GM04503 (cell line): ENCODE data around the gene FGD3.
A peak's percentile ranks its signal among the peaks of the same experiment; 100 is the strongest.

Source experiments
- DNase-seq: peaks from one replicate; pipeline ENCODE4 v3.0.0-alpha.2; 2012; ENCODE audit warnings: low read depth

FGD3 gene

DNA sequence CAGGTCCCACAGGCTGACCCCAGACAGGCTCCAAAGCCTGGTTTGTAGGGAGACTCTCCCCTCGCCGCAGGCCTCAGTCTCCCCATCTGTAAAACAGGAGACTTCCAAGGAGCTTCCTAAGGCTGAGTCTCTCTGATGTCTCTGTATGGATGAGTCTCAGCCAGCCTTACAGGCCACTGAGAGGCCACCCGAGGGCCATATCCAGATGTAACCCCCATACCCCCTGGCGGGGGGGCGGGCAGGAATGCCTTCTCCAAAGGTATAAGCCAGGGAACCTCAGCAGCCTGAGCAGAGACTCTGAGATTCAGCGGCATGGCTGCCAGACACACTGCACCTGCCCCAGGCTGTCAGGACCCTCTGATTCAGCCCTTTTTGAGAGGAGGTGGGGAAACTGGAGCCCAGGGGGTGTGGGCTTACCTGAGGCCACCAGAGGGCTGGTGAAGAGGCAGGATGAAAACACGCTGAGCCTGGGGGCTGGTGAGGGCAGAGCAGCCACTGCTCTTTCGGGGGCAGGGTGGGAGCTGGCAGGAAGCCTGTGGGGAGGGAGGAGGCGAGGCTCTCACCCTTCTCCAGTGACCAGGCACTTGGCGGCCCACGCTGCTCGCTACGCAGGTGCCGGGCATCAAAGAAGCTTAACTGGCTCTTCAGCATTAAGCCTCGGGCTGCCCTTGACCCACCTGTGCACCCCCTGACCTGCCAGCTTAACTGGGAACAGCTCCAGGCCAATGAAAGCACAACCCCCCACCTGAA is 105.6 kb downstream of the FGD3 start:
- no peak for DNase-seq

DNA sequence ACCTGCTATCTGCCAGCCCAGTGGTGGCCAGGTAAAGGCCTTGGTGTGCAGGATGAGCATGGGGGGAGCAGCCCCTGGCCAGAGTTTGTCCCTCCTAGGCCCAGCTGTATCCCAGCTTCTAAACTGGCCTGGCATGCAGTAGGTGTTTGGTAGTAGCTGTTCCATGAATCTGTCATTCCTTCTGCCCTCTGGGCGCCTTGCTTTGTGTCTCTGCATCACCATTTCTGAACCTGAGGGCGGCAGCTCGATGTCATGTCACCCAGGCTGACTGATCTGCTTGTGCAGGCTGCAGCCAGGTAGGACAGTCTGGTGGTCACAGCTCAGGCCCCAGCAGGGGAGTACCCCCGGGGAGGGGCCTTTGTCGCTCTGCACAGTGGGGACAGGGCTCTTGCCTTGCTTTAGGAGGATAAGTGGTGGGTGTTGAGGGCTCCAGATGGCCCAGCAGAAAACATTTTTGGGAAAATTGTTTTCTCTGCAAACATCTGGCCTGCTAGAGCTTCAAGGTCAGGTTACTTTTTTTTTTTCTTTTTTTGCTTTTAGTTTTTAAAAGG is 106.5 kb downstream of the FGD3 start:
- DNase-seq = no peak

DNA sequence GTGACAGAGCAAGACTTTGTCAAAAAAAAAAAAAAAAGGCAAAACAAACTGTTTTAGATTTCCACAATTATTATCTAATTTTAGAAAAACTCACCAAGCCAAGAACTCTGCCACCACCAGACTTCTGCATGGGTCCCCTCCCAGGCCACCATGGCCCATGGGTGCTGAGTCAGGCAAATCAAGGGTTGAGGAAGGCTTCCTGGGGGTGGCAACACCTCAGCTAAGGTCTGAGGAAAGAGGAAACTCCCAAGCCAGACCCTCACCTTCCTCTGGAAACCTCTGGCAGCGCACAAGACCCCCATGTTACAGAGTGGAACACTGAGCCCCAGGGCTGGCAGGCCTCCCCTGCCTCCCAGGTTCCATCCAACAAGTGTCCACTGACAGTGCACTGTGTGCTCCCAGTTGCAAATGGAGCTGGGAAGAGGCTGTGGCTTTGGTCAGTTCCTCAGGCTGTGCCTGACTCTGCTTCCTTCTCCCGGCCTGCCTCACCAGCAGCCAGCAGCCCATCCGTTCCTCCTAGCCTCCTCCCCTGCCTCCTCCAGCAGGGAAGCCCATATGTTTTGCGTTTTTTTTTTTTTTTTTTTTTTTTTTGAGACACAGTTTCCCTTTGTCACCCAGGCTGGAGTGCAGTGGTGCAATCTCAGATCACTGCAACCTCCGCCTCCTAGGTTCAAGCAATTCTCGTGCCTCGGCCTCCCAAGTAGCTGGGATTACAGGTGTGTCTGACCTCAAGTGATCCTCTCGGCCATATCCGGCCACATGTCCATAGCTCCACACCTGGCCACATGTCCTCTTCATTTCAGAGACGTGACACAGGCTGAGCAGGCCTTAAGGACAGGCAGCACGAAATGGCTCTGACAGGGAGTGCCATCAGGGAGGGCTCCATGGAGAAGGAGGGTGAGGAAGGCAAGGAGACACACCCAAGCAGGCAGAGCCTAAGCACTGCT is 107.7 kb downstream of the FGD3 start:
- no peak for DNase-seq

DNA sequence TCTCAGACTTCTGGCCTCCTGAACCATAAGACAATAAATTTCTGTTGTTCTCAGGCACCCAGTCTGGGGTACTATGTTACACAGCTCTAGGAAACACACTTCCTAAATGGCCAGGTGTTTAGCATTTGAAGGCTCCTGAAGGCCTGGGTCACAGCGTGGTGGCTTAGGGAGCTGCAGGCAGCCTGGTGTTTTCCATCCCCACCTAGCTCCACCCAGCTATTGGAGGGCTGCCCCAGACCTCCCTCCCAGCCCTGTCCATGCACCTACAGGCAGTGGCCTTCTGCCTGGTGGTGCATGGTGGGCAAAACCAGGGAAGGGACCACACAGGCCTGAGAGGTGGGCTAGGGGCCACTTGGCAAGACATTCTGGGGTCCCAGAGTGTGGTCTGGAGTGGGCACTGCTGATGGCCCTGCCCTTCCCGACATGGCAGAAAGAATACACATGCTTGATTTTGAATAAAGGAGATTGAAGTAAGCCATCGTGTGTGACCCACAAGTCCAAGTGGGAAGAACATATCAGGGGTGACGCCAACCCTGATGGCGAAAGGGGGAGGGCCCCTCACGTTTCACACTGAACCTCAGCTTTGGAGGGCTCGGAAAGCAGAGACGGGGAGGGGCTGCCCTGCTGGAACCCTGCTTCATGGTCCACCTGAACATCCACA is 109.8 kb downstream of the FGD3 start:
- no peak for DNase-seq

DNA sequence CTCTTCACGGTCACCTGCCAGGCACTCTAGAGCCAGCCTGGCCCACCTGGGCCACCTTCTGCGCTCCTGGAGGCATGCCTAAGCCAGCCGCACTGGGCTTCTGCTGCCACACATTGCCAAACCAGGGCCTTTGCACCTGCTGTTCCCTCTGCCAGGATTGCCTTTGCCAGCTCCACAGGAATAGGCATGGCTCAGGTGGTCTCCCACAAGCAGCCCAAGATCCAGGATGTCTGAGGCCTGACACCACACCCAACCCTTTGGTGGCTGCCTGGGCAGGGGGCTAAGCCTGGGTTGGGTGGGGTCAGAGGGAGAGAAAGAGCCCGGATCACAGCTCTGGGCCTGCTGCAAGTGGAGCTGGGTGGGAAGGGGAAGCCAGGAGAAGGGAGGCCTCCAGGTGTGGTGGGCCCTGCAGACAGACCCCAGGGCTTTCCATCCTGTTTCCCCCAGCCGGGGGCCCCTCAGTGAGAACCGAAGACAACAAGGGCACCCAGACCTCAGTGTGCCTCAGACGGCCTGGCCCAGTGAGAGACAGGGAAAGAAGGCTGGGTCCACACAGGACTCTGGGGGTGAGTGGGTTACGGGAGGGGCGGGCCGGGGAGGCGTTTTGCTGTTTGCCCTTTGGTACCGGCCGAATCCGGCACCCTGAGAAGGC is 110.5 kb downstream of the FGD3 start:
- no peak for DNase-seq

DNA sequence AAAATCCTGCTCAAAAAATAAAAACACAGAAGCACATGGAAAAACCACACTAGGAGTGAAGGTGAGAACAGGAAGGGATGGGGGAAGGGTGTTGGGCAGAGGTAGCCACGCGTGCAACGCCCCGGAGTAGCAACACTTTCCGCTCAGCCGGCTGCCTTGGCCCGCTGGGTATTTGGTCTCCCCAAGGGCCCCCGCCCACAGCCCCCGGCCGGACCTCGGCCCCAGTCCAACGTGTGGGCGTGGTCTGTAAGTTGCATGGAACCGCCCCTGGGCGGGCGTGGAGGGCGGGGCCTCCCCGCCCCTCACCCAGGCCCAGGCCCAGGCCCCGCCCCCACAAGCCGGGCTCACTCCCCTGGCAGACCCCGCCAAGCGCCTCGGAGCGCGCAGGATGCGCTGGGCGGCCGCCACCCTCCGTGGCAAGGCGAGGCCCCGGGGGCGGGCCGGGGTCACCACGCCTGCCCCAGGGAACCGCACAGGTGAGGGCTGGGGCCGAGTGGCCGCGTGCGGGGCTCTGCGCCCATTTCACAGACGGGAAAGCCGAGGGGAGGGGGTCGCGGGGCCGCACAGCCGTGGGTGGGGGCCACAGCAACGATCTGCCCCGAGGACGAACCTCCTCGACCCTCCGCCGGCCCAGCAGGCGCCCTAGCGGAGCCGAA is 111.2 kb downstream of the FGD3 start, which contains the start of gene SUSD3:
Gene SUSD3, plus strand, starts transcription at position 347 of the 656 bp plus-strand sequence. Its CDS starts 42 bp downstream, at position 389.
- DNase-seq = no peak

DNA sequence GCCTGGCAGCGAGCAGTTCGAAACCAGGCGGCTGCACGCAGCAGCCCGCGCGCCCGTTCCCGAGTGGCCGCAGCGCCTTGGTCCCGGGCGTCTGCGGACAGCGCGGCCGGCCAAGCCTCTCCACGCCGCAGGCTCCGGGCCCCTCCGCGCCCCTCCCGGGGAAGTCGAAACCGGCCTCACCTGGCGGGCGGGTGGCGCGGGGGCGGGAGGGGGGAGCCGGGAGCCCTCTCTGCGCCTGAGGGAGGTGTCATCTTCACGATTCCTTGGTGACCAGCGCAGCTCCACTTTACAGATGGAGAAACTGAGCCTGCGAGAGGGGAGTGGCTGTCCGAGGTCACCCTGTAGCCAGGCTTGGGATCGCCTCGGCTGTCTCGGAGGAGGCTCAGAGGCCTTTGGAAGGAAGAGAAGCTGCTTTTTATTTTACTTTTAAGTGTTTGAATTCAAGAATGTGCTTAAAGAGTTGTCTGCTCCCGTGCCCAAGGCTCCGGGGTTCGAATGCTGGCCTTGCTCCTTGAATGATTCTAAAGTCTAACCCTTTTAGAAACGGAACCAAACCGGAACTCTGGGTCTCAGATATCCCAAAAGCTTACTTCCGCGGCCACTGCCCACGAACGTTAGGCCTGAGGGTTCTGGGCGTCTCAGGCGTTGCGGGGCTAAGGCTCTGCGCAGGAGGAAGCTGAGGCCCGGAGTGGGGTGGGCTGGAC is 111.8 kb downstream of the FGD3 start:
- no peak for DNase-seq

DNA sequence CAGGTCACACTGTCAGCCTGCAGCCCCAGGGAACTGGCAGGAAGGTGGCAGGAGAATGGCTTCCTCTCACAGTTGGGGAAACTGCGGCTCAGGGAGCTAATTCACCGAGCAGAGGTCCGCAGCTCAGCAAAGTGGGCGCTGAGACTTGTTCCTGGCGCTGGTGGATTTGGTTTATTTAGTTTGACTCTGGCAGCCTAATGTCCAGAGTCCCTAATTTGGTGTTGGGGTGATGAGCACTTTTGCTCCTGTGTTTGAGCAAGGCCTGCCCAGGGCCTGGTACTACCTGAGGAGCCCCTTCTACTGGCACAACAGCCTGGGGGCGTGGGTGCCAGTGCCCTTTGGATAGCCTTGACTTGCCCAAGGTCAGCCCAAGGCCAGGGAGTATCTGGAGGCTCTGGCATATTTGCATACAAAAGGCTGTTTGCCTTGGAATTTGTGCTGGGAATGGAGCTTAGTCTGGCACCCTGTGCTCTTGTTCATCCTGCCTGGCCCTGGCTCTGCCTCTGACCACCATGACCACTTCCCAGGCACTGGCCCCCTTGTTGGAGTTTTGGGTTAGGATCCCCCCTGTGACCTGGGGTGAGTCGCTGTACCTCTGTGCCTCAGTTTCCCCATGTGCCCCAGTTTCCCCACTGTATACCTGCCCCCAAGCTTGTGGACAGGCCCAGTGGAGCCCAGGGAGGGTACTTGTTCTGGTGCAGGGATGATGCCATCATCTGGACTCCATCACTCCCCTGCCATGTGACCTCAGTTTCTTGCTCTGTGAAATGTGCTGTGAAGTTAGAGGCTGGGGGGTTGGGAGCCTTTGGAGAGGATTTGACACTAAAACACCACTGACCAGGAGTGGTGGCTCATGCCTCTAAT is 112.6 kb downstream of the FGD3 start:
- DNase-seq = no peak

DNA sequence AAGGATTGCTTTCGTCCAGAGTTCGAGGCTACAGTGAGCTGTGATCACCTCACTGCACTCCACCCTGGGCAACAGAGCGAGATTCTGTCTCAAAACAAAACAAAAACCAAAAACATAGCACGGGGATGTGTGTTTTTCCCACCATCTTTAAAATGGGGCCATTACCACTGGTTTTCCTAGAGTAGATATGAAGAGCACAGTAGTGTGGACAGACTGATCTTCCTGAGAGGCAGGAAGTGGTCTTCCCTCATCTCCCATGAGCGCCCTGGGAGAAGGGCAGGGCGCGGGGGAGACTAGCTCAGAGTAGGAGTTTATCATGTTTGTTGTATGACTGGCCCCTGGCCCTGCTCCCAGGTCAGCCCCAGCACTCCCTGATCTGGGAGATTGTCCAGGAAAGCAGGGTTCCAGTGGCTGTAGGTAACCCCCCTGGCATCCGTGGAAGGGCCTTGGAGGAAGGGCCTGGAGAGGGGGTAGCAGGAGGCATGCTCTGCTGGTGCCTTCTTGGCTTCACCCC is 113.5 kb downstream of the FGD3 start:
- peak; percentile 45 for DNase-seq

DNA sequence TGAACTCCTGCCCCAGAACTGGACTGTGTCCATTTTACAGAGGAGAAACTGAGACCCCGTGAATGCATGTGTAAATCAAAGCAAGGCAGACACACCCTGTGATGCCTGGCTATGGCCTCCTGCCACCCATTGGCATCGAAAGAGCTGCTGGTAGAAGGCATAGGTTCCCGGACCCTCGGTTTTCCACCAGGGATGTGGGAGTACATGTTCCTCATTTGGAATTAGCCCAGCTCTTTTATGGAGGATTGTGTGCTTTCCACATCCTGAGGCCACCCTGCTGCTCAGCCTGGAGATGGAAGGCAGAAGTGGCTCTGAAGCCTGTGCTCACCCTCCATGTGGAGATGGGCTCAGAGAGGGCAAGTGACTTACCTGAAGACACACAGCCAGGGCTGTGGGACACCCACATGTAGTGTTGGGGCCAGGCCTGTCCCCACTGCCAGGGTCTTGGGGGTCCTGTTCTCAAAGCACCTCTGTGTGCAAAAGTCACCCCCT is 114.0 kb downstream of the FGD3 start:
- no peak for DNase-seq

DNA sequence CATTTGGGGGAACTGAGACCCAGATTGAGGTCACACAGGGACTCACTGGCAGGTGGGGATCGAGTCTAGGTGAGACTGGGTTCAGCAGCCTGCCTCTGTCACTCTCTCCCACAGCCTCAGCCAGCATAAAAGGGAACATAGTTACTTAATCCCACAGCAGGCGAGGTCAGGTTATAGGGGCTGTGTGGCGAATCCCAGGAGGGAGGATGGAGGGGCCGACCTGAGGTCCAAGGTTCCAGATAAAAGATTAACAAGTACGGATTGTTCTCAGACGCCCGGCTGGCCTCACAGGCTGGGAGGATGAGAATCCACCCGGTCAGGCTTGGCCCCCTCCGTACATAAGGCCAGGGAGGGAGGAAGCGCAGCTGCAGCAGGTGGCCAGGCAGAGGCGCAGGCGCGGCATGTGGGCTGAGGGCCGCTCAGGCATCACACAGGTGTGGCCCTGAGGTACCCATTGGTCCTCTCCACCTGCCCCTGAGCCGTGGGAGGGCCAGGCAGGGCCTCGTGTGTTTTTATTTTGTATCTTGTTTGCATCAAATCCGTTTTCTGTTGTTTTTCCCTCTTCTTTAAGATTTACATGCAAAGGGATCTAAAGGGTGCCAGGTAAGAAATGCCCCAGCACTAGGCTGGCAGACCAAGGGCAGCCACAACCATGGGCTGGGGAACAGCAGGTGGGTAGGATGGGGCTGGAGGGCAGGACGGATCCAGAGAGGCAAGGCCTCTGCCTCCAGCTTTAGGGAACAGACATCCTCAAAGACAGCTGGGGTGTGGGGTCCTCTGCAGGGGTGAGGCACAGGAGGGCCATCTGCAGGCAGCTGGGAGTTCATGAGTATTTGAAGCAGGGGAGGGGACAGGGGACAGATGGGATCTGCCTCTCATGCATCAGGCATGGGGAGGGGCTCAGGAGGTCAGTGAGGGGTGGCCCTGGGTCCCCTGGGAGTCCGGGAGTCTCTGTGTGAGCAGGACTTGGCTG is 114.8 kb downstream of the FGD3 start:
- DNase-seq = no peak

DNA sequence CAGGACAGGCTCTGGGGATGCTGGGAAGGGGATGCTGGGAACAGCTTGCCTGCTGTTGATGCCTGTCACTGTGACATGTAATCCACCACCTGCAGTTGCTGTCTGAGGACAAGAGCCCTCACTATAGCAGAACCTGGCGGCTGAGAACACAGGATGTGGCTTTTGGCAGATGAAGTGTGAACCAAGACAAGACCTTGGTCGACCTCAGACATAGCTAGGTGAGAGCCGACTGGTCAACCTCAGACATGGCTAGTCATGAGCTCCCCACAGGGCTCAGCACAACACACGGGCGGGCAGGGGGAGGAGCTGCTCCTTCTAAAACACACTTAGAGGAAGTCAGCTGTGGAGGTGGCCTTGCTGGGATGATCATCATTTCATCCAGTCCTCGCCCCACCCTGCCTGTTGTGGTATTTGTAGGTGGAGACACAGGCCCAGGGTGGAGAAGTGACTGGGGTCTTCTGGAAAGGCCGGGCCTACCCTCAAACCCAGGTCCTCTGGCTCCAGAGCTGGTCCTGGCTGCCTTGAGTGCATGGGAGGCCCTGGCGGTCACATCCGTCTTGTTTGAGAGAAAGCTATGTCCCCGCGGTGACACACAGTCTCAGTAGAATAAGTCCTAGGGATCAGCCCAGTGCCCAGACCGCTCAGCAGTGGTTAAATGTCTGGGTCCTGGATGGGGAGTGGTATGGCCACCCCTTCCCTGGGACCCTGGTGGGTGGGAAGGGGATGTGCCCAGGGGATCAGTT is 117.2 kb downstream of the FGD3 start:
- DNase-seq = no peak

DNA sequence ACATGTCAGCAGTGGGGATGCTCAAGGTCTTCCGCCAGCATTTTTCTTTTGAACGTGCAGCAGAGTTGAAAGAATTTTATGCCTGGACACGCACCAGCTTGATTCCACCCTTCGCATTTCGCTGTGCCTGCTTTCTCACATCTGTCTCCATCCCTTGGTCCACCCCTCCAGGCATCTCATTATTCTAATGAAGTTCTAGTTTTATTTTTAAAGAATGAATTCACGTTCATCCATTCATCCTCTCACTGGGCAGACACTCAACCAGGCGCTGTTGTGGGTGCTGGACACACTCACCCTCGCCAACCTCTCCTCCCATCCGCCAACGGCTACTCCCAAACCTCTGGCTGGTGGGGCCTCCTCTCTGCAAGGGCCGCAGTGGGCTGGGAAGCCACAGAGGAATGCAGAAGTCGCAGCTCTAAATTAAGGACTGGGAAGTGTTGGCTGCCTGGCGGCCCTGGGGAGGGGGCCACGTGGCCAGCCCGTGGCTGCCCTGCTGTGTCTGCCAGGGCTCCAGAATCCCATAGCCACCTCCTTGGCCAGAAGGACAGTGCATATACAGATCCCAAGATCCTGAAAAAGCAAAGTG is 117.9 kb downstream of the FGD3 start:
- DNase-seq = no peak

DNA sequence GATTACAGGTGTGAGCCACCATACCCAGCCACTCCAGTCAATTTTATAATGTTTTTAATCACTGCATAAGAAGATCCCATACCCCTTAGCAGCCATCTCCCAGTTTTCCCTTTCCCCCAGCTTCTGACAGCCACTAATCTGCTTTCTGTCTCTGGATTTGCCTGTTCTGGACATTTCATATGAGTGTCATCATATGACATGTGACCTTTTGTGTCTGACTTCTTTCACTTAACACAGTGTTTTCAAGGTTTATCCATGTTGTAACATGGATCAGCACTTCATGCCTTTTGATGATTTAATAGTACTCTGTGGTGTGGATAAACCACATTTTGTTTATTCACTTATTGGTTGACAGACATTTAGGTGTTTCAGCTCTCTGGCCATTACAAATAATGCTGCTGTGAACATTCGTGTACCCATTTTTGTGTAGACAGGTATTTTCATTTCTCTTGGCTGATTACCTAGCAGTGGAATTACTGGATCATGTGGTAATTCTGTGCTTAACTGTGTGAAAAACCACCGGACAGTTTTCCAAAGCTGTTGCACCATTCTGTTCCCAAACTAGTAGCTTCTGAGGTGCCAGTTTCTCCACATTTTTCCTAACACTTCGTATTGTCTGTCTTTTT is 119.8 kb downstream of the FGD3 start:
- DNase-seq = no peak

DNA sequence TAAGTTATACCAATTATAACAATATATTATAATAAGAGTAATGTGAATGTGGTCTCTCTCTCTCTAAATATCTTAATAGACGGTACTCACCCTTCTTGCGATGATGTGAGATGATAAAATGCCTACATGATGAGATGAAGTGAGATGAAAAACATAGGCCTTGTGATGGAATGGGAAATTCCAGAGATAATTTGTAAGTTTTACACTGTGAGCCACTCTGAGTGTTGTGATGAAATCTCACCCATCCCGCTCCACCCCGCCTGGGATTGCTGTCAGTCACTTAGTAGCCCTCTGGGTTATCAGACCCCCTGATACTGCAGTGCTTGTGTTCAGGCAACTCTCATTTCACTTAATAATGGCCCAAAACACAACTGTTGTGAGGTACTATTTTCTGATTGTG is 121.6 kb downstream of the FGD3 start:
- DNase-seq = no peak

DNA sequence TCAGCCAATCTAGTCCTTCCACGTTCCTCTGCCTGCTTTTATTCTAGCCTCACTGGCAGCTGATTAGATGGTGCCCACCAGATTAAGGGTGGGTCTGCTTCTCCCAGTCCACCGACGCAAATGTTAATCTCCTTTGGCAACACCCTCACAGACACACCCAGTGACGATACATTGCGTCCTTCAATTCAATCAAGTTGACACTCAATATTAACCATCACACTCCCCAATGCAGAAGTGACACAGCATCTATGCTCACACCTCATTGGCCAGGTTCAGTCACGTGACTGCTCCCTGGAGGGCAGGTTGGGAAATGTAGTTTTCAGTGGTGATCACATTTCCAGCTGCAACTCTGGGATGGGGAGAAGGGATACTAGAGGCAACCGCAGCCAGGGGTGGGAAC is 124.1 kb downstream of the FGD3 start:
- DNase-seq = no peak
